Osteoblast (primary cell): ENCODE data around the gene PLEKHG4B. TPM values are rescaled to one million over a fixed set of nuclear protein-coding genes. Genes with fewer than 3 reads are reported as not detected.

Experiments used
- DNase-seq: peaks from one replicate; pipeline ENCODE4 v3.0.0; 2011; ENCODE audit warnings: low spot score, mixed read lengths; ENCODE audit not compliant: insufficient read length; ENCODE audit errors: missing footprints
- H2AFZ ChIP-seq: 2 replicates; pipeline ENCODE4 v1.6.0; 2011; ENCODE audit warnings: mild to moderate bottlenecking, low read length
- H3K27ac ChIP-seq: 2 replicates; pipeline ENCODE4 v1.5.1; 2011; ENCODE audit warnings: mild to moderate bottlenecking, low read depth, low read length, moderate library complexity
- H3K27me3 ChIP-seq: 2 replicates; pipeline ENCODE4 v1.6.0; 2012; ENCODE audit warnings: mild to moderate bottlenecking, control low read depth, inconsistent platforms, low read length, moderate library complexity; ENCODE audit not compliant: insufficient read depth
- H3K36me3 ChIP-seq: 2 replicates; pipeline ENCODE4 v1.5.1; 2011; ENCODE audit warnings: mild to moderate bottlenecking, low read length, control low read depth, moderate library complexity; ENCODE audit not compliant: insufficient read depth
- H3K4me1 ChIP-seq: 2 replicates; pipeline ENCODE4 v1.5.1; 2011; ENCODE audit warnings: mild to moderate bottlenecking, low read length, control low read depth, moderate library complexity; ENCODE audit not compliant: insufficient read depth
- H3K4me2 ChIP-seq: 2 replicates; pipeline ENCODE4 v1.6.0; 2011; ENCODE audit warnings: mild to moderate bottlenecking, low read length; ENCODE audit not compliant: insufficient read depth
- H3K4me3 ChIP-seq: fragments of 200-600 bp; sonication (generic); 3 replicates; pipeline ENCODE4 v1.5.1; 2012; ENCODE audit warnings: mild to moderate bottlenecking, low read length, inconsistent platforms; ENCODE audit not compliant: insufficient read depth
- H3K79me2 ChIP-seq: 2 replicates; pipeline ENCODE4 v1.6.0; 2012; ENCODE audit warnings: mild to moderate bottlenecking, low read length, control low read depth, inconsistent platforms; ENCODE audit not compliant: insufficient read depth
- H3K9me3 ChIP-seq: 2 replicates; pipeline ENCODE4 v1.5.1; 2011; ENCODE audit warnings: low read depth, low read length, control low read depth
- H4K20me1 ChIP-seq: 2 replicates; pipeline ENCODE4 v1.6.0; 2012; ENCODE audit warnings: mild to moderate bottlenecking, low read length, control low read depth; ENCODE audit not compliant: insufficient read depth
- CTCF ChIP-seq: IDR thresholded peaks from 2 replicates; pipeline ENCODE4 v1.5.1; 2011; ENCODE audit warnings: mild to moderate bottlenecking, low read depth, low read length, moderate library complexity; ENCODE audit errors: extremely low read depth
- total RNA-seq: library from RNA; depleted of rRNA; stranded (reverse); fragments of >200 nt; gene quantifications from 2 replicates; pipeline ENCODE4 v1.2.3, GENCODE V29; 2012

Gene PLEKHG4B
- total RNA-seq, 1 donor = 0.36 TPM

- H3K4me3 ChIP-seq = no peak overlapping the region
- no peaks in the 10 kb centered on the region for H4K20me1 ChIP-seq
- no peaks in the 10 kb centered on the region for H3K36me3 ChIP-seq
- H3K4me1 ChIP-seq = no peaks in the 10 kb centered on the region
- H2AFZ ChIP-seq = no peak overlapping the region
- H3K27me3 ChIP-seq = peaks cover 7% of the 10 kb centered on the region
- no peaks in the 10 kb centered on the region for H3K79me2 ChIP-seq
- DNase-seq = no peak
- TF ChIP-seq CTCF = no peak
- no peak overlapping the region for H3K27ac ChIP-seq
- no peak overlapping the region for H3K4me2 ChIP-seq
- H3K9me3 ChIP-seq = peaks cover under 1% of the 10 kb centered on the region
These were observed 49.8 kb downstream of the PLEKHG4B start for GRCh38 chr5:141761-142160.

GRCh38 chr5:142246-142810 is 50.4 kb downstream of the PLEKHG4B start:
- Histone ChIP-seq H3K36me3 (no peaks in the 10 kb centered on the region), H3K79me2 (no peaks in the 10 kb centered on the region), H3K4me2 (no peak overlapping the region), H3K27ac (no peak overlapping the region), H3K27me3 (peaks cover 5% of the 10 kb centered on the region), H3K4me3 (no peak overlapping the region), H4K20me1 (no peaks in the 10 kb centered on the region), H2AFZ (no peak overlapping the region), H3K4me1 (no peaks in the 10 kb centered on the region), H3K9me3 (peaks cover 4% of the 10 kb centered on the region)
- no peak for TF ChIP-seq CTCF
- no peak for DNase-seq

- H3K79me2 ChIP-seq = no peaks in the 10 kb centered on the region
- H3K36me3 ChIP-seq = no peaks in the 10 kb centered on the region
- H4K20me1 ChIP-seq = no peaks in the 10 kb centered on the region
- no peak overlapping the region for H3K4me2 ChIP-seq
- DNase-seq = no peak
- no peaks in the 10 kb centered on the region for H3K4me1 ChIP-seq
- H2AFZ ChIP-seq = no peak overlapping the region
- no peak overlapping the region for H3K4me3 ChIP-seq
- H3K9me3 ChIP-seq = peaks cover 9% of the 10 kb centered on the region
- no peak overlapping the region for H3K27ac ChIP-seq
- TF ChIP-seq CTCF = no peak
- peaks cover 5% of the 10 kb centered on the region for H3K27me3 ChIP-seq
These were observed 51.1 kb downstream of the PLEKHG4B start for GRCh38 chr5:143041-143440.

- H4K20me1 ChIP-seq = no peaks in the 10 kb centered on the region
- H3K36me3 ChIP-seq = no peaks in the 10 kb centered on the region
- TF ChIP-seq CTCF = no peak
- H3K27me3 ChIP-seq = peaks cover 5% of the 10 kb centered on the region
- peaks cover 9% of the 10 kb centered on the region for H3K9me3 ChIP-seq
- H3K27ac ChIP-seq = no peak overlapping the region
- H2AFZ ChIP-seq = no peak overlapping the region
- H3K79me2 ChIP-seq = no peaks in the 10 kb centered on the region
- H3K4me2 ChIP-seq = no peak overlapping the region
- no peaks in the 10 kb centered on the region for H3K4me1 ChIP-seq
- no peak overlapping the region for H3K4me3 ChIP-seq
- no peak for DNase-seq
These were observed 53.0 kb downstream of the PLEKHG4B start for GRCh38 chr5:144941-145340.
